A549 (cell line): ENCODE data around the gene SIGLEC7. TPM values are rescaled to one million over a fixed set of nuclear protein-coding genes. Genes with fewer than 3 reads are reported as not detected.

Experiments used
- ATAC-seq, 2 experiments: fragments of 200-7000 bp in 1 of 2; fragments of >200 bp in 1 of 2; cut with Nextera tagmentation in 1 of 2; cut with Tn5 transposase in 1 of 2; 3 replicates each; pipeline versions ENCODE4 v1.8.0 to v1.9.1; 2018 to 2020; ENCODE audit warnings: mild to moderate bottlenecking in 1 of 2, moderate library complexity in 1 of 2
- CTCF ChIA-PET: fragments of 300-600 bp; sonication (Branson Sonifier 250); formaldehyde crosslinking; extraction: SDS; loops from one replicate; lab custom pipeline; 2021; ENCODE audit warnings: antibody characterized with exemption, inconsistent platforms; lab: Yijun Ruan, JAX
- POLR2A ChIA-PET: fragments of 350-600 bp; formaldehyde crosslinking; extraction: SDS; loops from one replicate; lab custom pipeline; 2021; ENCODE audit warnings: antibody characterized with exemption, inconsistent platforms; lab: Yijun Ruan, JAX
- DNase-seq, 2 experiments: peaks; one replicate each; pipeline versions ENCODE4 v3.0.0 to v3.0.0-alpha.2; 2011 to 2016; ENCODE audit warnings: low read depth in 1 of 2, low spot score in 1 of 2
- FAIRE-seq: peaks from 2 replicates; lab custom pipeline; 2011; peaks lifted over from hg19 to GRCh38; lab: Jason Lieb, UNC
- H3K27ac ChIP-seq, 2 experiments: fragments of >200 bp; sonication (Bioruptor Twin); formaldehyde crosslinking; 3 replicates each; pipeline ENCODE4 v1.5.1; 2016 to 2017
- H3K4me1 ChIP-seq: fragments of >200 bp; sonication (Bioruptor Twin); formaldehyde crosslinking; 3 replicates; pipeline ENCODE4 v1.6.1; 2016
- H3K4me2 ChIP-seq: fragments of >200 bp; sonication (Bioruptor Twin); formaldehyde crosslinking; 3 replicates; pipeline ENCODE4 v1.6.1; 2016
- H3K4me3 ChIP-seq: fragments of >200 bp; sonication (Bioruptor Twin); formaldehyde crosslinking; 3 replicates; pipeline ENCODE4 v1.5.1; 2016
- H3K9me3 ChIP-seq: fragments of >200 bp; sonication (Bioruptor Twin); formaldehyde crosslinking; 3 replicates; pipeline ENCODE4 v1.6.1; 2016
- BCL3 ChIP-seq: fragments of >200 bp; sonication (Bioruptor Twin); formaldehyde crosslinking; IDR thresholded peaks from 3 replicates; pipeline ENCODE4 v1.6.1; 2016
- BHLHE40 ChIP-seq: IDR thresholded peaks from 2 replicates; pipeline ENCODE4 v1.6.1; 2012; ENCODE audit warnings: low read depth, low read length, inconsistent platforms
- CBX2 ChIP-seq: fragments of 200-600 bp; sonication (generic); IDR thresholded peaks from 2 replicates; pipeline ENCODE4 v1.6.1; 2016; ENCODE audit warnings: low read depth, mild to moderate bottlenecking, borderline replicate concordance
- CBX8 ChIP-seq: fragments of 200-600 bp; sonication (generic); IDR thresholded peaks from 2 replicates; pipeline ENCODE4 v1.6.1; 2016
- CEBPB ChIP-seq, 2 experiments: fragments of >200 bp in 1 of 2; sonication (Bioruptor Twin) in 1 of 2; formaldehyde crosslinking in 1 of 2; IDR thresholded peaks; 2 replicates each; pipeline ENCODE4 v1.6.1; 2012 to 2016
- CHD4 ChIP-seq: fragments of 200-600 bp; sonication (generic); IDR thresholded peaks from 2 replicates; pipeline ENCODE4 v1.6.1; 2016; ENCODE audit warnings: antibody characterized with exemption, mild to moderate bottlenecking, borderline replicate concordance
- EHF ChIP-seq: fragments of 250-450 bp; sonication (Bioruptor Pico); IDR thresholded peaks from 2 replicates; pipeline ENCODE4 v1.5.0; 2020; ENCODE audit warnings: mild to moderate bottlenecking
- HES2 ChIP-seq: fragments of >200 bp; sonication (Bioruptor Twin); formaldehyde crosslinking; IDR thresholded peaks from 2 replicates; pipeline ENCODE4 v1.6.1; 2016
- HOXA7 ChIP-seq: fragments of 250-450 bp; sonication (Bioruptor Pico); IDR thresholded peaks from 2 replicates; pipeline ENCODE4 v1.5.0; 2020; ENCODE audit warnings: mild to moderate bottlenecking, moderate library complexity
- HOXB13 ChIP-seq: fragments of 250-450 bp; sonication (Bioruptor Pico); IDR thresholded peaks from 2 replicates; pipeline ENCODE4 v1.5.0; 2020; ENCODE audit warnings: low read depth, mild to moderate bottlenecking, moderate library complexity
- JUNB ChIP-seq: fragments of >200 bp; sonication (Bioruptor Twin); formaldehyde crosslinking; IDR thresholded peaks from 2 replicates; pipeline ENCODE4 v1.6.1; 2016
- MAFK ChIP-seq: fragments of 450-650 bp; IDR thresholded peaks from 2 replicates; pipeline ENCODE4 v1.6.1; 2014; ENCODE audit not compliant: partially characterized antibody
- MAZ ChIP-seq: fragments of 150-350 bp; IDR thresholded peaks from 2 replicates; pipeline ENCODE4 v1.6.1; 2014; ENCODE audit warnings: antibody characterized with exemption, low read depth, low read length, borderline replicate concordance
- NFE2L2 ChIP-seq: fragments of 150-350 bp; conservative IDR thresholded peaks from 2 replicates; pipeline ENCODE4 v1.6.1; 2014; ENCODE audit warnings: low read length
- NPAS2 ChIP-seq: fragments of 250-450 bp; sonication (Bioruptor Pico); IDR thresholded peaks from 2 replicates; pipeline ENCODE4 v1.8.0; 2022; ENCODE audit warnings: mild to moderate bottlenecking, moderate library complexity, borderline replicate concordance
- RARB ChIP-seq: fragments of 250-450 bp; sonication (Bioruptor Pico); IDR thresholded peaks from 2 replicates; pipeline ENCODE4 v1.8.0; 2021; ENCODE audit warnings: mild to moderate bottlenecking, moderate library complexity
- REST ChIP-seq: fragments of 200-600 bp; sonication (generic); IDR thresholded peaks from 2 replicates; pipeline ENCODE4 v1.6.1; 2016; ENCODE audit warnings: antibody characterized with exemption, mild to moderate bottlenecking, moderate library complexity
- USF2 ChIP-seq: fragments of 450-650 bp; IDR thresholded peaks from 2 replicates; pipeline ENCODE4 v1.6.1; 2014; ENCODE audit warnings: antibody characterized with exemption
- WGBS: methylation state at CpG from one replicate; pipeline ENCODE4 v1.1.6; 2017; ENCODE audit errors: missing lambda C conversion rate; 5-methylcytosine and 5-hydroxymethylcytosine counted together
- polyA plus RNA-seq, 4 experiments: library from polyadenylated mRNA; depleted of rRNA in 3 of 4; stranded (reverse); fragments of >200 nt; fragmentation: RNase III in 1 of 4; extraction: RNeasy Plus Mini Kit Qiagen cat#74134 plus additional on column Dnase treatment in 1 of 4; gene quantifications; 2 replicates in 3 of 4; 3 replicates in 1 of 4; pipeline ENCODE4 v1.2.3, GENCODE V29; 2011 to 2017

SIGLEC7 gene
- polyA plus RNA-seq, 2 of the 4 experiments (the other 2 are of a cell fraction): not detected

GRCh38 chr19:51163257-51163656 is 21.2 kb downstream of the SIGLEC7 start:
- H3K27ac ChIP-seq: no peak overlapping the region
- H3K4me3 ChIP-seq: no peak overlapping the region
- FAIRE-seq (no peak), DNase-seq (no peak), ATAC-seq (no peak)
- no peaks in the 10 kb centered on the region for H3K4me1 ChIP-seq
- WGBS: 64% methylated on average over 3 of the region's 3 CpGs
- H3K4me2 ChIP-seq: no peak overlapping the region
- POLR2A ChIA-PET: no interaction called here
- CTCF ChIA-PET: no interaction called here
- H3K9me3 ChIP-seq: no peaks in the 10 kb centered on the region
- no peak for TF ChIP-seq HOXA7 (CRISPR knock-in tag)
- TF ChIP-seq HOXB13 (CRISPR knock-in tag): no peak
- TF ChIP-seq MAFK: no peak
- no peak for TF ChIP-seq BHLHE40

GRCh38 chr19:51164215-51164614 is 22.1 kb downstream of the SIGLEC7 start:
- FAIRE-seq: peak; percentile 51
- POLR2A ChIA-PET: no interaction called here
- CTCF ChIA-PET: no interaction called here

GRCh38 chr19:51166846-51167490 is 24.9 kb downstream of the SIGLEC7 start:
- Histone ChIP-seq H3K4me2 (no peak overlapping the region), H3K4me1 (no peaks in the 10 kb centered on the region), H3K9me3 (no peaks in the 10 kb centered on the region), H3K27ac (no peak overlapping the region), H3K4me3 (no peak overlapping the region)
- 18% methylated on average over 9 of the region's 9 CpGs for WGBS
- POLR2A ChIA-PET: no interaction called here
- DNase-seq (no peak), FAIRE-seq (no peak), ATAC-seq (peak in 1 of 2 experiments; percentile 16; a peak in 2 of 6 replicates)
- no peak for TF ChIP-seq REST
- CTCF ChIA-PET: no interaction called here

More at GRCh38 chr19:51164215-51164614, 22.1 kb downstream of the SIGLEC7 start:
- WGBS: 53% methylated on average over 3 of the region's 3 CpGs
- H3K4me2 ChIP-seq: no peak overlapping the region
- H3K27ac ChIP-seq: no peak overlapping the region
- DNase-seq (no peak), ATAC-seq (no peak)
- H3K9me3 ChIP-seq: no peaks in the 10 kb centered on the region
- TF ChIP-seq MAFK: peak; percentile 91
- peak; percentile 68 for TF ChIP-seq NFE2L2
- TF ChIP-seq CBX2: no peak
- H3K4me3 ChIP-seq: no peak overlapping the region
- no peaks in the 10 kb centered on the region for H3K4me1 ChIP-seq

GRCh38 chr19:51168564-51169282 is 26.6 kb downstream of the SIGLEC7 start:
- Histone ChIP-seq H3K4me1 (no peaks in the 10 kb centered on the region), H3K9me3 (no peaks in the 10 kb centered on the region), H3K27ac (no peak overlapping the region), H3K4me3 (no peak overlapping the region), H3K4me2 (peak overlapping the region; percentile 47; the same call in 2 of the 3 replicates)
- ATAC-seq (peak in 1 of 2 experiments; percentile 33; a peak in 3 of 6 replicates), DNase-seq (no peak), FAIRE-seq (no peak)
- POLR2A ChIA-PET: no interaction called here
- WGBS: 46% methylated on average over 13 of the region's 13 CpGs
- CTCF ChIA-PET: interaction anchor here (0.9 to 2.5 kb wide), 12 partner anchors 10 to 151 kb away, joined by 3 to 20 read pairs (median 4); partner anchors contain the start of gene KLK10
- no peak for TF ChIP-seq MAZ
- TF ChIP-seq BCL3: no peak
- TF ChIP-seq HES2: no peak
- no peak for TF ChIP-seq REST
- peak; percentile 70 for TF ChIP-seq USF2
- TF ChIP-seq EHF (CRISPR knock-in tag): no peak
- no peak for TF ChIP-seq JUNB
- TF ChIP-seq RARB (CRISPR knock-in tag): no peak
- TF ChIP-seq NPAS2 (CRISPR knock-in tag): no peak
- no peak for TF ChIP-seq CBX8
- no peak for TF ChIP-seq NFE2L2
- no peak for TF ChIP-seq CEBPB (IDR thresholded peaks at IDR 0.05)
- TF ChIP-seq CHD4: no peak
